ENCODE data around the gene FILIP1L. TPM values are rescaled to one million over a fixed set of nuclear protein-coding genes. Genes with fewer than 3 reads are reported as not detected.

FILIP1L gene
- total RNA-seq, 2 experiments from 2014 or later, result 0.24 TPM; not detected in 1

- intact Hi-C loops (cut with micrococcal nuclease), result no loop called here
- Mint-ChIP-seq H3K27me3 (ENCODE audit: low read depth) (no peaks in the 10 kb centered on the region), H3K27ac (no peak overlapping the region), H3K9me3 (no peaks in the 10 kb centered on the region), H3K4me3 (no peak overlapping the region), H3K36me3 (ENCODE audit: low read depth) (peaks cover 3% of the 10 kb centered on the region), H3K4me1 (ENCODE audit: low read depth) (peaks cover 14% of the 10 kb centered on the region)
- CTCF ChIA-PET, result no interaction called here
- DNase-seq, result no peak
Observed at GRCh38 chr3:99861216-99861615, 253.1 kb downstream of the FILIP1L start.

- H3K4me3 Mint-ChIP-seq, result no peak overlapping the region
- peaks cover 5% of the 10 kb centered on the region for H3K4me1 Mint-ChIP-seq (ENCODE audit: low read depth)
- no peaks in the 10 kb centered on the region for H3K27me3 Mint-ChIP-seq (ENCODE audit: low read depth)
Observed at GRCh38 chr3:99859825-99860224, 254.5 kb downstream of the FILIP1L start.

GRCh38 chr3:99858469-99858868 is 255.8 kb downstream of the FILIP1L start:
- H3K9me3 Mint-ChIP-seq, result no peaks in the 10 kb centered on the region
- H3K27ac Mint-ChIP-seq, result no peak overlapping the region
- peaks cover 4% of the 10 kb centered on the region for H3K36me3 Mint-ChIP-seq (ENCODE audit: low read depth)
- H3K4me3 Mint-ChIP-seq, result no peak overlapping the region
- intact Hi-C loops (cut with micrococcal nuclease), result no loop called here
- no peaks in the 10 kb centered on the region for H3K4me1 Mint-ChIP-seq (ENCODE audit: low read depth)
- no peaks in the 10 kb centered on the region for H3K27me3 Mint-ChIP-seq (ENCODE audit: low read depth)
- DNase-seq, result no peak
- CTCF ChIA-PET, result no interaction called here

More at GRCh38 chr3:99859825-99860224, 254.5 kb downstream of the FILIP1L start:
- H3K9me3 Mint-ChIP-seq, result no peaks in the 10 kb centered on the region
- peaks cover 4% of the 10 kb centered on the region for H3K36me3 Mint-ChIP-seq (ENCODE audit: low read depth)
- intact Hi-C loops (cut with micrococcal nuclease), result no loop called here
- no peak for DNase-seq
- no peak overlapping the region for H3K27ac Mint-ChIP-seq
- CTCF ChIA-PET, result interaction anchor here (0.6 to 1.0 kb wide), 3 partner anchors 16 to 28 kb away, joined by 3 to 5 read pairs (median 3); no protein-coding TSS in a partner anchor

- CTCF ChIA-PET, result no interaction called here
- Mint-ChIP-seq H3K27me3 (ENCODE audit: low read depth) (no peaks in the 10 kb centered on the region), H3K4me1 (ENCODE audit: low read depth) (no peaks in the 10 kb centered on the region), H3K4me3 (no peak overlapping the region), H3K36me3 (ENCODE audit: low read depth) (peaks cover 3% of the 10 kb centered on the region), H3K27ac (no peak overlapping the region), H3K9me3 (no peaks in the 10 kb centered on the region)
- DNase-seq, result no peak
- intact Hi-C loops (cut with micrococcal nuclease), result no loop called here
Observed at GRCh38 chr3:99857278-99857677, 257.0 kb downstream of the FILIP1L start.

GRCh38 chr3:99856437-99857220 is 257.7 kb downstream of the FILIP1L start:
- Mint-ChIP-seq H3K27me3 (ENCODE audit: low read depth) (no peaks in the 10 kb centered on the region), H3K4me1 (ENCODE audit: low read depth) (no peaks in the 10 kb centered on the region), H3K36me3 (ENCODE audit: low read depth) (peaks cover 3% of the 10 kb centered on the region), H3K9me3 (no peaks in the 10 kb centered on the region), H3K27ac (no peak overlapping the region), H3K4me3 (no peak overlapping the region)
- CTCF ChIA-PET, result no interaction called here
- no peak for DNase-seq
- intact Hi-C loops (cut with micrococcal nuclease), result no loop called here

- H3K27me3 Mint-ChIP-seq (ENCODE audit: low read depth), result no peaks in the 10 kb centered on the region
- no peak overlapping the region for H3K27ac Mint-ChIP-seq
- DNase-seq, result no peak
- intact Hi-C loops (cut with micrococcal nuclease), result no loop called here
- H3K36me3 Mint-ChIP-seq (ENCODE audit: low read depth), result peaks cover 2% of the 10 kb centered on the region
- H3K4me3 Mint-ChIP-seq, result no peak overlapping the region
- CTCF ChIA-PET, result no interaction called here
- no peaks in the 10 kb centered on the region for H3K9me3 Mint-ChIP-seq
- no peaks in the 10 kb centered on the region for H3K4me1 Mint-ChIP-seq (ENCODE audit: low read depth)
Observed at GRCh38 chr3:99855900-99856299, 258.4 kb downstream of the FILIP1L start.

GRCh38 chr3:99854756-99855298 is 259.5 kb downstream of the FILIP1L start:
- CTCF ChIA-PET, result no interaction called here
- no peaks in the 10 kb centered on the region for H3K4me1 Mint-ChIP-seq (ENCODE audit: low read depth)
- intact Hi-C loops (cut with micrococcal nuclease), result no loop called here
- H3K36me3 Mint-ChIP-seq (ENCODE audit: low read depth), result peaks cover 2% of the 10 kb centered on the region
- no peaks in the 10 kb centered on the region for H3K9me3 Mint-ChIP-seq
- no peak overlapping the region for H3K4me3 Mint-ChIP-seq
- no peaks in the 10 kb centered on the region for H3K27me3 Mint-ChIP-seq (ENCODE audit: low read depth)
- no peak for DNase-seq
- H3K27ac Mint-ChIP-seq, result no peak overlapping the region

- CTCF ChIA-PET, result no interaction called here
Observed at GRCh38 chr3:99852851-99853250, 261.4 kb downstream of the FILIP1L start.

GRCh38 chr3:99851955-99852354 is 262.3 kb downstream of the FILIP1L start:
- intact Hi-C loops (cut with micrococcal nuclease), result no loop called here
- H3K4me3 Mint-ChIP-seq, result no peak overlapping the region
- H3K4me1 Mint-ChIP-seq (ENCODE audit: low read depth), result no peaks in the 10 kb centered on the region
- no peak for DNase-seq
- H3K9me3 Mint-ChIP-seq, result no peaks in the 10 kb centered on the region
- CTCF ChIA-PET, result interaction anchor here (1.6 kb wide), 1 partner anchor 20 kb away, joined by 3 read pairs; no protein-coding TSS in a partner anchor
- no peaks in the 10 kb centered on the region for H3K27me3 Mint-ChIP-seq (ENCODE audit: low read depth)
- H3K27ac Mint-ChIP-seq, result no peak overlapping the region
- H3K36me3 Mint-ChIP-seq (ENCODE audit: low read depth), result peaks cover 2% of the 10 kb centered on the region

More at GRCh38 chr3:99852851-99853250, 261.4 kb downstream of the FILIP1L start:
- Mint-ChIP-seq H3K27ac (no peak overlapping the region), H3K27me3 (ENCODE audit: low read depth) (no peaks in the 10 kb centered on the region), H3K36me3 (ENCODE audit: low read depth) (peaks cover 2% of the 10 kb centered on the region), H3K4me1 (ENCODE audit: low read depth) (no peaks in the 10 kb centered on the region), H3K4me3 (no peak overlapping the region), H3K9me3 (no peaks in the 10 kb centered on the region)
- intact Hi-C loops (cut with micrococcal nuclease), result no loop called here
- DNase-seq, result no peak

- intact Hi-C loops (cut with micrococcal nuclease), result no loop called here
- Mint-ChIP-seq H3K4me1 (ENCODE audit: low read depth) (peaks cover under 1% of the 10 kb centered on the region), H3K9me3 (no peaks in the 10 kb centered on the region), H3K4me3 (no peak overlapping the region), H3K36me3 (ENCODE audit: low read depth) (peaks cover 2% of the 10 kb centered on the region), H3K27ac (no peak overlapping the region), H3K27me3 (ENCODE audit: low read depth) (no peaks in the 10 kb centered on the region)
- CTCF ChIA-PET, result interaction anchor here (1.5 to 1.6 kb wide), 2 partner anchors 19 kb away, joined by 3 to 6 read pairs; no protein-coding TSS in a partner anchor
- DNase-seq, result no peak
Observed at GRCh38 chr3:99850608-99851007, 263.7 kb downstream of the FILIP1L start.

- intact Hi-C loops (cut with micrococcal nuclease), result no loop called here
- Mint-ChIP-seq H3K4me3 (no peak overlapping the region), H3K9me3 (no peaks in the 10 kb centered on the region), H3K27me3 (ENCODE audit: low read depth) (no peaks in the 10 kb centered on the region), H3K4me1 (ENCODE audit: low read depth) (peaks cover 12% of the 10 kb centered on the region), H3K27ac (no peak overlapping the region), H3K36me3 (ENCODE audit: low read depth) (no peaks in the 10 kb centered on the region)
- no peak for DNase-seq
- CTCF ChIA-PET, result interaction anchor here (0.6 kb wide), 1 partner anchor 440 kb away, joined by 4 read pairs; no protein-coding TSS in a partner anchor
Observed at GRCh38 chr3:99848433-99848832, 265.9 kb downstream of the FILIP1L start.

GRCh38 chr3:99846477-99847160 is 267.7 kb downstream of the FILIP1L start:
- Mint-ChIP-seq H3K4me3 (no peak overlapping the region), H3K36me3 (ENCODE audit: low read depth) (no peaks in the 10 kb centered on the region), H3K27me3 (ENCODE audit: low read depth) (no peaks in the 10 kb centered on the region), H3K4me1 (ENCODE audit: low read depth) (peaks cover 12% of the 10 kb centered on the region), H3K27ac (no peak overlapping the region), H3K9me3 (no peaks in the 10 kb centered on the region)
- DNase-seq, result no peak
- CTCF ChIA-PET, result interaction anchor here (0.6 to 1.5 kb wide), 4 partner anchors 15 to 224 kb away, joined by 3 to 7 read pairs (median 4); partner anchors contain the start of gene CMSS1
- intact Hi-C loops (cut with micrococcal nuclease), result no loop called here
